DOHH2 (cell line): ENCODE results near the gene ETFA.

ENCODE experiments used
- H3F3A ChIP-seq: fragments of 200-600 bp; sonication (generic), shearing (Covaris generic); 2 replicates; pipeline ENCODE4 v1.6.0; 2016; ENCODE audit warnings: antibody characterized with exemption, mild to moderate bottlenecking; ENCODE audit not compliant: control insufficient read depth, insufficient read depth
- H3K27ac ChIP-seq: fragments of 200-600 bp; sonication (generic); 2 replicates; pipeline ENCODE4 v1.5.1; 2014; ENCODE audit warnings: low read depth, mild to moderate bottlenecking, low read length, moderate library complexity
- H3K27me3 ChIP-seq: fragments of 200-600 bp; sonication (generic); 2 replicates; pipeline ENCODE4 v1.6.1; 2014; ENCODE audit warnings: mild to moderate bottlenecking, low read length, mixed read lengths; ENCODE audit not compliant: control insufficient read depth
- H3K36me3 ChIP-seq: fragments of 200-600 bp; sonication (generic); 2 replicates; pipeline ENCODE4 v1.6.1; 2014; ENCODE audit warnings: mild to moderate bottlenecking, low read length, moderate library complexity, mixed read lengths; ENCODE audit not compliant: control insufficient read depth
- H3K4me1 ChIP-seq: fragments of 200-600 bp; sonication (generic); 2 replicates; pipeline ENCODE4 v1.6.1; 2014; ENCODE audit warnings: mild to moderate bottlenecking, low read length, mixed read lengths; ENCODE audit not compliant: control insufficient read depth
- H3K4me2 ChIP-seq: fragments of 200-600 bp; sonication (generic); 2 replicates; pipeline ENCODE4 v1.6.0; 2014; ENCODE audit warnings: mild to moderate bottlenecking, low read length, moderate library complexity
- H3K4me3 ChIP-seq: fragments of 200-600 bp; sonication (generic); 2 replicates; pipeline ENCODE4 v1.5.1; 2014; ENCODE audit warnings: mild to moderate bottlenecking, low read length, mixed read lengths
- H3K79me2 ChIP-seq: fragments of 200-600 bp; sonication (generic); 2 replicates; pipeline ENCODE4 v1.6.1; 2014; ENCODE audit warnings: mild to moderate bottlenecking, low read length, mixed read lengths; ENCODE audit not compliant: control insufficient read depth
- H3K9me2 ChIP-seq: fragments of 200-600 bp; sonication (generic); replicated peaks from 2 replicates; pipeline ENCODE4 v1.6.1; 2014; ENCODE audit warnings: mild to moderate bottlenecking, low read length, mixed read lengths; ENCODE audit not compliant: control insufficient read depth
- H3K9me3 ChIP-seq: fragments of 200-600 bp; sonication (generic); 2 replicates; pipeline ENCODE4 v1.6.1; 2014; ENCODE audit warnings: antibody characterized with exemption, low read length, mixed read lengths; ENCODE audit not compliant: control insufficient read depth, insufficient read depth
- H4K20me1 ChIP-seq: fragments of 200-600 bp; sonication (generic); 2 replicates; pipeline ENCODE4 v1.6.0; 2014; ENCODE audit warnings: low read depth, mild to moderate bottlenecking, antibody characterized with exemption, low read length, moderate library complexity; ENCODE audit not compliant: control insufficient read depth, insufficient read depth
- EZH2phosphoT487 ChIP-seq: fragments of 200-600 bp; sonication (generic); IDR thresholded peaks from 2 replicates; pipeline ENCODE4 v1.6.1; 2017; ENCODE audit warnings: borderline replicate concordance, mild to moderate bottlenecking, antibody characterized with exemption, low read length, moderate library complexity, mixed read lengths
- TF ChIP-seq, protein P1 (sequence below): fragments of 200-600 bp; sonication (generic); IDR thresholded peaks from one replicate; pipeline ENCODE4 v1.5.1; 2014; ENCODE audit warnings: antibody characterized with exemption, mild to moderate bottlenecking, low read depth, low read length; ENCODE audit not compliant: poor library complexity, severe bottlenecking

Gene ETFA

GRCh38 chr15:76190070-76190564, 121.2 kb downstream of the ETFA start:
- Histone ChIP-seq H3K36me3 (no peaks in the 10 kb centered on the region), H3K27me3 (peaks cover 12% of the 10 kb centered on the region), H4K20me1 (no peaks in the 10 kb centered on the region), H3K4me1 (peaks cover 11% of the 10 kb centered on the region), H3K4me2 (peak overlapping the region; percentile 27; the same call in 1 of the 2 replicates), H3K9me3 (no peaks in the 10 kb centered on the region), H3K4me3 (no peak overlapping the region), H3K27ac (no peak overlapping the region), H3F3A (no peaks in the 10 kb centered on the region), H3K79me2 (no peaks in the 10 kb centered on the region), H3K9me2 (no peaks in the 10 kb centered on the region)
- TF ChIP-seq, protein P1, sequence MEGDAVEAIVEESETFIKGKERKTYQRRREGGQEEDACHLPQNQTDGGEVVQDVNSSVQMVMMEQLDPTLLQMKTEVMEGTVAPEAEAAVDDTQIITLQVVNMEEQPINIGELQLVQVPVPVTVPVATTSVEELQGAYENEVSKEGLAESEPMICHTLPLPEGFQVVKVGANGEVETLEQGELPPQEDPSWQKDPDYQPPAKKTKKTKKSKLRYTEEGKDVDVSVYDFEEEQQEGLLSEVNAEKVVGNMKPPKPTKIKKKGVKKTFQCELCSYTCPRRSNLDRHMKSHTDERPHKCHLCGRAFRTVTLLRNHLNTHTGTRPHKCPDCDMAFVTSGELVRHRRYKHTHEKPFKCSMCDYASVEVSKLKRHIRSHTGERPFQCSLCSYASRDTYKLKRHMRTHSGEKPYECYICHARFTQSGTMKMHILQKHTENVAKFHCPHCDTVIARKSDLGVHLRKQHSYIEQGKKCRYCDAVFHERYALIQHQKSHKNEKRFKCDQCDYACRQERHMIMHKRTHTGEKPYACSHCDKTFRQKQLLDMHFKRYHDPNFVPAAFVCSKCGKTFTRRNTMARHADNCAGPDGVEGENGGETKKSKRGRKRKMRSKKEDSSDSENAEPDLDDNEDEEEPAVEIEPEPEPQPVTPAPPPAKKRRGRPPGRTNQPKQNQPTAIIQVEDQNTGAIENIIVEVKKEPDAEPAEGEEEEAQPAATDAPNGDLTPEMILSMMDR, result no peak
- no peak for TF ChIP-seq EZH2phosphoT487

DNA sequence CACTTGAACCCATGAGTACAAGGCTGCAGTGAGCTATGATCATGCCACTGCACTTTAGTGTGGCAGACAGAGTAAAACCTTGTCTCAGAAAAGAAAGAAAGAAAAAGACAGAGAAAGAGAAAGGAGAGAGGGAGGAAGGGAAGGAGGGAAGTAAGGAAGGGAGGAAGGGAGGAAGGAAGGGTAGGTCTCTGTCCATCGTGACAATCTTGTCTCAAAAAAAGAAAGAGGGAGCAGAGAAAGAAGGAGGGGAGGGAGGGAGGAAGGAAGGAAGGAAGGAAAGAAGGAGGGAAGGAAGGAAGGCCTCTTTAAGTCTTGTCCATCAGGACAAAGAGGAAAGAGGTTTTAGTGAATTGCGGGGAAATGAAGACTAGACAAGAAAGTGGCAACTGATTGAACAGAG, 122.2 kb downstream of the ETFA start:
- H3K4me1 ChIP-seq, result peaks cover 11% of the 10 kb centered on the region
- peaks cover 12% of the 10 kb centered on the region for H3K27me3 ChIP-seq
- no peak overlapping the region for H3K4me2 ChIP-seq
- no peaks in the 10 kb centered on the region for H3K79me2 ChIP-seq
- H3K36me3 ChIP-seq, result no peaks in the 10 kb centered on the region
- H3K27ac ChIP-seq, result no peak overlapping the region
- no peaks in the 10 kb centered on the region for H4K20me1 ChIP-seq
- no peaks in the 10 kb centered on the region for H3K9me2 ChIP-seq
- no peaks in the 10 kb centered on the region for H3F3A ChIP-seq
- H3K9me3 ChIP-seq, result no peaks in the 10 kb centered on the region
- no peak overlapping the region for H3K4me3 ChIP-seq
- TF ChIP-seq, protein P1, result no peak
- TF ChIP-seq EZH2phosphoT487, result no peak

GRCh38 chr15:76187163-76187562, 124.1 kb downstream of the ETFA start:
- Histone ChIP-seq H4K20me1 (no peaks in the 10 kb centered on the region), H3K4me2 (no peak overlapping the region), H3K36me3 (no peaks in the 10 kb centered on the region), H3K27me3 (peaks cover 12% of the 10 kb centered on the region), H3K27ac (no peak overlapping the region), H3K9me3 (no peaks in the 10 kb centered on the region), H3K79me2 (no peaks in the 10 kb centered on the region), H3K4me3 (no peak overlapping the region), H3K9me2 (no peaks in the 10 kb centered on the region), H3K4me1 (peaks cover 11% of the 10 kb centered on the region), H3F3A (no peaks in the 10 kb centered on the region)
- TF ChIP-seq, protein P1, result no peak
- TF ChIP-seq EZH2phosphoT487, result no peak
